Stimulated activated effector memory CD8-positive, alpha-beta T cell treated with anti-CD3 and anti-CD28 coated beads, Interleukin-12 subunit alpha, Interleukin-12 subunit beta, amount 100 ng/mL, for 72 hours (primary cell): Measurements from ENCODE around the gene SLC9A9.

Source experiments
- ATAC-seq: fragments of 150-1000 bp; cut with Tn5 transposase; 2 replicates; pipeline ENCODE4 v1.10.0; 2021
- DNase-seq, 2 donors: peaks; one replicate each; pipeline ENCODE4 v3.0.0; 2021 to 2022; ENCODE audit warnings: low spot score in 2 of 2
- H3K27ac Mint-ChIP-seq: one replicate; pipeline ENCODE4 v1.8.0; 2022; ENCODE audit warnings: mild to moderate bottlenecking, mixed read lengths
- H3K36me3 Mint-ChIP-seq: one replicate; pipeline ENCODE4 v1.8.0; 2022; ENCODE audit warnings: mild to moderate bottlenecking, mixed read lengths
- H3K4me1 Mint-ChIP-seq: one replicate; pipeline ENCODE4 v1.8.0; 2022; ENCODE audit warnings: mixed read lengths
- H3K4me3 Mint-ChIP-seq: one replicate; pipeline ENCODE4 v1.8.0; 2022; ENCODE audit warnings: mild to moderate bottlenecking, mixed read lengths
- H3K9me3 Mint-ChIP-seq: one replicate; pipeline ENCODE4 v1.8.0; 2022; ENCODE audit warnings: mixed read lengths

The SLC9A9 gene

GRCh38 chr3:143605233-143605950, 242.9 kb downstream of the SLC9A9 start:
- Mint-ChIP-seq H3K9me3 (no peaks in the 10 kb centered on the region), H3K36me3 (no peaks in the 10 kb centered on the region), H3K4me1 (no peaks in the 10 kb centered on the region), H3K27ac (no peak overlapping the region), H3K4me3 (no peak overlapping the region)
- ATAC-seq (no peak), DNase-seq (no peak)

- ATAC-seq (no peak), DNase-seq (no peak)
- H3K36me3 Mint-ChIP-seq, result no peaks in the 10 kb centered on the region
- no peaks in the 10 kb centered on the region for H3K4me1 Mint-ChIP-seq
- no peak overlapping the region for H3K4me3 Mint-ChIP-seq
- H3K9me3 Mint-ChIP-seq, result no peaks in the 10 kb centered on the region
- no peak overlapping the region for H3K27ac Mint-ChIP-seq
These were observed 243.7 kb downstream of the SLC9A9 start for GRCh38 chr3:143604402-143605185.

GRCh38 chr3:143603774-143604173, 244.5 kb downstream of the SLC9A9 start:
- Mint-ChIP-seq H3K36me3 (no peaks in the 10 kb centered on the region), H3K4me1 (no peaks in the 10 kb centered on the region), H3K9me3 (no peaks in the 10 kb centered on the region), H3K27ac (no peak overlapping the region), H3K4me3 (no peak overlapping the region)
- DNase-seq, result no peak
- ATAC-seq, result no peak

- DNase-seq (no peak), ATAC-seq (no peak)
- Mint-ChIP-seq H3K4me3 (no peak overlapping the region), H3K36me3 (no peaks in the 10 kb centered on the region), H3K27ac (no peak overlapping the region), H3K4me1 (no peaks in the 10 kb centered on the region), H3K9me3 (no peaks in the 10 kb centered on the region)
These were observed 246.4 kb downstream of the SLC9A9 start for GRCh38 chr3:143601723-143602484.

GRCh38 chr3:143600756-143601718, 247.2 kb downstream of the SLC9A9 start:
- Mint-ChIP-seq H3K9me3 (no peaks in the 10 kb centered on the region), H3K4me3 (no peak overlapping the region), H3K36me3 (no peaks in the 10 kb centered on the region), H3K27ac (no peak overlapping the region), H3K4me1 (no peaks in the 10 kb centered on the region)
- ATAC-seq (no peak), DNase-seq (no peak)

GRCh38 chr3:143597774-143598652, 250.3 kb downstream of the SLC9A9 start:
- Mint-ChIP-seq H3K27ac (no peak overlapping the region), H3K4me3 (no peak overlapping the region), H3K9me3 (no peaks in the 10 kb centered on the region), H3K4me1 (no peaks in the 10 kb centered on the region), H3K36me3 (no peaks in the 10 kb centered on the region)
- no peak for DNase-seq
- ATAC-seq, result no peak

- Mint-ChIP-seq H3K4me1 (no peaks in the 10 kb centered on the region), H3K27ac (no peak overlapping the region), H3K36me3 (no peaks in the 10 kb centered on the region), H3K9me3 (no peaks in the 10 kb centered on the region), H3K4me3 (no peak overlapping the region)
- ATAC-seq, result no peak
- no peak for DNase-seq
These were observed 251.2 kb downstream of the SLC9A9 start for GRCh38 chr3:143596957-143597642.

- no peak overlapping the region for H3K4me3 Mint-ChIP-seq
- DNase-seq (no peak), ATAC-seq (no peak)
- H3K36me3 Mint-ChIP-seq, result no peaks in the 10 kb centered on the region
- H3K27ac Mint-ChIP-seq, result no peak overlapping the region
- H3K9me3 Mint-ChIP-seq, result no peaks in the 10 kb centered on the region
- H3K4me1 Mint-ChIP-seq, result no peaks in the 10 kb centered on the region
These were observed 252.7 kb downstream of the SLC9A9 start for GRCh38 chr3:143595456-143596077.

- Mint-ChIP-seq H3K36me3 (no peaks in the 10 kb centered on the region), H3K27ac (no peak overlapping the region), H3K4me1 (no peaks in the 10 kb centered on the region), H3K4me3 (no peak overlapping the region), H3K9me3 (no peaks in the 10 kb centered on the region)
- ATAC-seq, result no peak
- DNase-seq, result no peak
These were observed 254.1 kb downstream of the SLC9A9 start for GRCh38 chr3:143594206-143594605.

GRCh38 chr3:143590660-143591059, 257.6 kb downstream of the SLC9A9 start:
- H3K4me3 Mint-ChIP-seq, result no peak overlapping the region
- no peaks in the 10 kb centered on the region for H3K36me3 Mint-ChIP-seq
- H3K9me3 Mint-ChIP-seq, result no peaks in the 10 kb centered on the region
- ATAC-seq (no peak), DNase-seq (no peak)
- no peaks in the 10 kb centered on the region for H3K4me1 Mint-ChIP-seq
- H3K27ac Mint-ChIP-seq, result no peak overlapping the region

- ATAC-seq (no peak), DNase-seq (no peak)
- Mint-ChIP-seq H3K27ac (no peak overlapping the region), H3K4me1 (peaks cover 5% of the 10 kb centered on the region), H3K9me3 (no peaks in the 10 kb centered on the region), H3K36me3 (no peaks in the 10 kb centered on the region), H3K4me3 (no peak overlapping the region)
These were observed 261.7 kb downstream of the SLC9A9 start for GRCh38 chr3:143586576-143586975.

GRCh38 chr3:143585720-143586456, 262.4 kb downstream of the SLC9A9 start:
- Mint-ChIP-seq H3K9me3 (no peaks in the 10 kb centered on the region), H3K27ac (peak overlapping the region; percentile 48), H3K36me3 (no peaks in the 10 kb centered on the region), H3K4me1 (peaks cover 6% of the 10 kb centered on the region), H3K4me3 (no peak overlapping the region)
- no peak for DNase-seq
- ATAC-seq, result peak; percentile 36

GRCh38 chr3:143584474-143584873, 263.8 kb downstream of the SLC9A9 start:
- H3K9me3 Mint-ChIP-seq, result no peaks in the 10 kb centered on the region
- H3K4me3 Mint-ChIP-seq, result no peak overlapping the region
- H3K4me1 Mint-ChIP-seq, result peaks cover 6% of the 10 kb centered on the region
- DNase-seq (no peak), ATAC-seq (no peak)
- no peaks in the 10 kb centered on the region for H3K36me3 Mint-ChIP-seq
- no peak overlapping the region for H3K27ac Mint-ChIP-seq
